Subcutaneous abdominal adipose tissue (tissue), 5 donors: ENCODE measurements around the gene SUSD4.

ENCODE experiments used
- H3K27ac ChIP-seq: one replicate; pipeline ENCODE4 v1.7.0; 2013; ENCODE audit warnings: low read depth, mild to moderate bottlenecking, inconsistent platforms, low read length, moderate library complexity
- H3K27me3 ChIP-seq, 5 donors: one replicate each; pipeline ENCODE4 v1.7.0; 2013; ENCODE audit warnings: low read length in 5 of 5, inconsistent platforms in 1 of 5; ENCODE audit not compliant: control insufficient read depth in 5 of 5, insufficient read depth in 4 of 5
- H3K36me3 ChIP-seq, 5 donors: one replicate each; pipeline ENCODE4 v1.7.0; 2013; ENCODE audit warnings: low read length in 5 of 5; ENCODE audit not compliant: control insufficient read depth in 5 of 5, insufficient read depth in 5 of 5
- H3K4me1 ChIP-seq, 5 donors: one replicate each; pipeline ENCODE4 v1.7.0; 2013; ENCODE audit warnings: low read length in 5 of 5, mild to moderate bottlenecking in 3 of 5, moderate library complexity in 1 of 5; ENCODE audit not compliant: control insufficient read depth in 5 of 5, insufficient read depth in 5 of 5
- H3K4me3 ChIP-seq, 5 donors: one replicate each; pipeline ENCODE4 v1.7.0; 2013; ENCODE audit warnings: low read length in 5 of 5, low read depth in 1 of 5
- H3K9ac ChIP-seq, 5 donors: one replicate each; pipeline ENCODE4 v1.7.0; 2013; ENCODE audit warnings: low read length in 5 of 5, mild to moderate bottlenecking in 4 of 5, moderate library complexity in 3 of 5
- H3K9me3 ChIP-seq, 5 donors: one replicate each; pipeline ENCODE4 v1.7.0; 2013; ENCODE audit warnings: low read length in 5 of 5; ENCODE audit not compliant: control insufficient read depth in 5 of 5
- donor health status: healthy.
- donor health status: healthy.
- donor health status: healthy.
- donor health status: healthy.
- donor health status: healthy.

The SUSD4 gene

GRCh38 chr1:223228931-223229528 is 134.9 kb downstream of the SUSD4 start:
- H3K27ac ChIP-seq = no peak overlapping the region
- H3K36me3 ChIP-seq = no peaks in the 10 kb centered on the region
- H3K4me3 ChIP-seq = no peak overlapping the region
- no peaks in the 10 kb centered on the region for H3K9me3 ChIP-seq
- peaks cover 0 to 11% (median 2%) of the 10 kb centered on the region in 5 donors for H3K4me1 ChIP-seq
- H3K9ac ChIP-seq = no peak overlapping the region
- H3K27me3 ChIP-seq = peaks cover 0 to 4% (median 0%) of the 10 kb centered on the region in 5 donors

DNA sequence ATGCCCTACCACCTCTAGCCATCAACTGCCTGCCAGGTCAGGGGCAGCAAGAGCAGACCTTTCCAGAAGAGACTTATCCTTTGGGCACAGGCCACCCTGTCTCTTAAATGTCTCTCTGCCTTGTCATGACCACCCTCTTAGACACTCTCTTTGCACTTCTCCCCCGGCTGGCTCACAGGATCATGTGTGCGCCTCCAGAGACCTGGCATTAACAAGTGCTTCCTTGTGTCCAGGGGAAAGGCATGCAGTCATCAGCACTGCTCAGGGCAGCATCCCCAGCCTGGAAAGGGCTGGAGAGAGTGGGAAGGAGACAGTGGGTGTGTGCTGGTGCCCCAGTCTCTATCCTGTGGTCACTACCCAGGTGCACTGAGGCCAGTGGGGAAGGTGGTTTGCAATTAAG is 135.8 kb downstream of the SUSD4 start:
- no peak overlapping the region for H3K27ac ChIP-seq
- H3K9ac ChIP-seq = no peak overlapping the region
- no peak overlapping the region for H3K4me3 ChIP-seq
- no peaks in the 10 kb centered on the region for H3K9me3 ChIP-seq
- H3K27me3 ChIP-seq = peaks cover 0 to 4% (median 0%) of the 10 kb centered on the region in 5 donors
- no peaks in the 10 kb centered on the region for H3K36me3 ChIP-seq
- peaks cover 0 to 4% (median 0%) of the 10 kb centered on the region in 5 donors for H3K4me1 ChIP-seq

DNA sequence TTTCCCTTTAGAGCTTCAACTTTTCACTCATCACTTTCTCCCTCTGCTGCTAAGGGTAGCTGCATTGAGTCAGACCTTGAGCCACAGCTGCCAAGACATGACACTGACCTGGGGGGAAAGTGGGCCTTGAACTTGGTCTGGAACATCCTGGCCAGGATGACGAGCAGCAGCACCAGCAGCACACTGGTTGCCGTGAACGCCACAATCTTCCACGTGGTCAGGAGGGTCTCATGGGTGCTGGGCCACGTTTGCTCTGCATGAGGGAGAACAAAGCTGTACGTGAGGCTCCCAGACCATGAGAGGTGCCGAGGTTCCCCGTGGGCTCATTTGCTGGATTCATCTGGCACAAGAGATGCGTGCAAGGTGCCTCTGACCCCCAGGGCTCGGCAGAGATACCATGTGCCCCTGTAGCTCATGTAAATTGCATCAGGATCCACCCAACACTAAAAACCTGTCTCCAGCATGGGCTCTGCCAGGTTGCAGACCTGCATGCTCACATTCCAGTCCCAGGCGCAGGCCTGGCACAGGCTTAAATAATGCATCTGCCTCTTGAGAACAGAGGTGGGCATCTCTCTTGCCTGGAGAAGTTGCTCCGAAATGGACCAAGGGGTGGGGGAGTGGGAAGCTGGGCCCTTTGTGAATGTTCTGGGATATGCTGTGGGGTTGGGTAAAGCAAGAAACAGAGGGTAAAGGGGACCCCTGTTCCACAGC is 136.3 kb downstream of the SUSD4 start:
- Histone ChIP-seq H3K36me3 (no peaks in the 10 kb centered on the region), H3K27me3 (peaks cover 0 to 4% (median 0%) of the 10 kb centered on the region in 5 donors), H3K4me1 (no peaks in the 10 kb centered on the region), H3K9ac (no peak overlapping the region), H3K9me3 (no peaks in the 10 kb centered on the region), H3K27ac (no peak overlapping the region), H3K4me3 (no peak overlapping the region)

DNA sequence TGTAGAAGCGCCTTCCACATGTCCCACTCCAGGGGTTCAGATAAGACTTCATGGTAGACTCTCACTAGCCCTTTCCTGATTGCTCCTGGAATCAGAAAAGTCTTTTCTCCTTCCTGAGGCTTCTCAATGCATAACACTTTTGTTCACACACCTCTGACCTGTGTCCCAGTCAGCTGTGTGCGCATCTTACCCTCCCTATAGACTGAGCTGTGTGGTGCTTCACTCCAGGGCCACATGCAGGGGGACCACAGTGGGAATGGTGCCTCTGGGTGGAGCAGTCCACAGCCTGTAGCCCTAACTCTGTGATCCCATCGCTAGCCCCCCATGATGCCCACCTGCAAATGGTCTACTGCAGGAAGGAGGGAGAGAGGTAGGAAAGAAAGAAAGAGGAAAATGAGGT is 136.9 kb downstream of the SUSD4 start:
- no peaks in the 10 kb centered on the region for H3K36me3 ChIP-seq
- no peaks in the 10 kb centered on the region for H3K9me3 ChIP-seq
- no peak overlapping the region for H3K4me3 ChIP-seq
- peaks cover 0 to 4% (median 0%) of the 10 kb centered on the region in 5 donors for H3K27me3 ChIP-seq
- H3K4me1 ChIP-seq = no peaks in the 10 kb centered on the region
- H3K9ac ChIP-seq = no peak overlapping the region
- H3K27ac ChIP-seq = no peak overlapping the region

DNA sequence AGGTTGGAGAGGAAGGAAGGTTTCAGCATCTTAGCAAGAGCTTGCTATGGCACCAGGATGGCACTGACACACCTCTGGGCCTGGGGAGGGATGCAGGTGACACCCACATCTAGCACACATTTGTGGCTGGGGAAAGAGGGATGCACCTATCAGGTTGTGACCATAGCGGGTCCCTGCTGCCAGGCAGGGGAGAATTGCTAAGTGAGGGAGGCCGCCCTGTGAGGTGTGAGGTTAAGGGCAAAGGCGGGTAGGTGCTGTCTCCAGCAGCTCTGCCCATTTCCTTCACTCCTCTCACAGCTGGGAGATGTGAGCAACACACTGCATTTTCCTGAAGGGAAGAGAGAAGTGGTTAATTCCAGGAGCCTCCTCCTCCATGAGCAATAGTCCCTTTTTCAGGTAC is 137.7 kb downstream of the SUSD4 start:
- Histone ChIP-seq H3K36me3 (no peaks in the 10 kb centered on the region), H3K4me1 (no peaks in the 10 kb centered on the region), H3K4me3 (no peak overlapping the region), H3K27ac (no peak overlapping the region), H3K27me3 (peaks cover 0 to 4% (median 0%) of the 10 kb centered on the region in 5 donors), H3K9ac (no peak overlapping the region), H3K9me3 (no peaks in the 10 kb centered on the region)

DNA sequence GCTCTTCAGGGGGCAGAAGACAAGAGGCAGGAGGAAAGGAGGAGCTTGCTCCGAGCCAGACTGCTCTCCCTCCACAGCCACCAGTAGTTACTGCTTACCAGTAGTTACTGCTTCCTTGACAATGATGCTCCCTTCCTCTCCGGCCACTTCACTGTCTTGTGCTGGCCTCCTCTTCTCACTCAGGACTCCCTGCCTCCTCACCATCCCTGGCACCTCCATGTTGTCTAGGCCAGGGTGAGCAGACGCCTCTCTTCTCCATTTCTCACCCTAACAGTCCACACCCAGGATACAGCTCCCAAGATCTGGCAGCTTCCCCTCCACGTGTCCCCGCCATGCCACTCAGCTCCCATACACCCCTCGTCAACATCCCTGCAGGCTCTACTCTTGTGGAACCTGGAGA is 138.5 kb downstream of the SUSD4 start:
- Histone ChIP-seq H3K36me3 (no peaks in the 10 kb centered on the region), H3K27me3 (peaks cover 0 to 4% (median 0%) of the 10 kb centered on the region in 5 donors)

GRCh38 chr1:223225061-223225460 is 138.9 kb downstream of the SUSD4 start:
- H3K36me3 ChIP-seq = no peaks in the 10 kb centered on the region
- H3K4me1 ChIP-seq = no peaks in the 10 kb centered on the region

More for the DNA sequence above, 138.5 kb downstream of the SUSD4 start:
- no peak overlapping the region for H3K9ac ChIP-seq
- H3K27ac ChIP-seq = no peak overlapping the region
- H3K4me3 ChIP-seq = no peak overlapping the region
- H3K9me3 ChIP-seq = no peaks in the 10 kb centered on the region
- no peaks in the 10 kb centered on the region for H3K4me1 ChIP-seq

DNA sequence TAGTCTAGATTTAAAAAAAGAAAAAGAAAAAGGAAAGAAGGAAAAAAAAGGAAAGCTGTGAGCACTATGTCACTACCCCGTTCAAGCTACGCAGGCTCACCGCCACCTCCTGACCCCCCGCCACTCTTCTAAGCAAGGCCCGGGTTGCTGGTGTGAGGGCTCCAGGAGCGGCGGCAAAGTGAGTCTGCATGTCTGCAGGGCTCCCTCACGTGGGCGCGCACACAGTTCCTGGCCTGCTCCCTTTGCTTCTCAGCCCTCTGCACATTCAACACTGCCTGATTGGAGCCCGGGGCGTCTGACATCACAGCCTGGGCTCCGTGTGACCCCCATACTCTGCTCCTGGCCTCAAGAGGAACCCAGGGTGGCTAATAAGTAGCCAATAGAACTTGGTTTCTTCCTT is 139.5 kb downstream of the SUSD4 start:
- no peaks in the 10 kb centered on the region for H3K36me3 ChIP-seq
- no peaks in the 10 kb centered on the region for H3K4me1 ChIP-seq
- peaks cover 0 to 4% (median 0%) of the 10 kb centered on the region in 5 donors for H3K27me3 ChIP-seq
- H3K27ac ChIP-seq = no peak overlapping the region
- peaks cover 0 to 3% (median under 1%) of the 10 kb centered on the region in 5 donors for H3K9me3 ChIP-seq
- H3K9ac ChIP-seq = no peak overlapping the region
- no peak overlapping the region for H3K4me3 ChIP-seq

More at GRCh38 chr1:223225061-223225460, 138.9 kb downstream of the SUSD4 start:
- no peak overlapping the region for H3K9ac ChIP-seq
- no peak overlapping the region for H3K27ac ChIP-seq
- H3K4me3 ChIP-seq = no peak overlapping the region
- no peaks in the 10 kb centered on the region for H3K9me3 ChIP-seq
- H3K27me3 ChIP-seq = peaks cover 0 to 4% (median 0%) of the 10 kb centered on the region in 5 donors

- Histone ChIP-seq H3K36me3 (no peaks in the 10 kb centered on the region), H3K27ac (no peak overlapping the region), H3K9me3 (peaks cover 4 to 13% (median 9%) of the 10 kb centered on the region in 5 donors), H3K9ac (no peak overlapping the region), H3K4me1 (no peaks in the 10 kb centered on the region), H3K4me3 (no peak overlapping the region), H3K27me3 (peaks cover 0 to 4% (median 0%) of the 10 kb centered on the region in 5 donors)
These were observed 140.6 kb downstream of the SUSD4 start for GRCh38 chr1:223223091-223223995.
